PC-9 (cell line): ENCODE measurements around the gene LARP1B. TPM values are rescaled to one million over a fixed set of nuclear protein-coding genes. Genes with fewer than 3 reads are reported as not detected.
"Not testable (repeated sequence)": the region's sequence is repeated elsewhere in the genome, so short reads cannot be mapped to it uniquely, and the experiment has no call there.

ENCODE experiments used
- BruUV-seq: library from RNA; stranded (reverse); fragments of 400-500 nt; replicated peaks from 2 replicates; lab custom pipeline; 2021; lab: Mats Ljungman, UMichigan
- CTCF ChIA-PET: fragments of 300-600 bp; sonication (Branson Sonifier 250); formaldehyde crosslinking; loops from one replicate; lab custom pipeline; 2022; ENCODE audit warnings: antibody characterized with exemption; lab: Charles Lee
- POLR2A ChIA-PET: fragments of 300-600 bp; sonication (Branson Sonifier 250); formaldehyde crosslinking; loops from one replicate; lab custom pipeline; 2022; ENCODE audit warnings: antibody characterized with exemption; ENCODE audit not compliant: unreplicated experiment; lab: Charles Lee
- DNase-seq, 2 experiments: peaks; one replicate each; pipeline versions ENCODE4 v3.0.0 to v3.0.0-alpha.2; 2015 to 2022; ENCODE audit warnings: mixed read lengths in 1 of 2
- H2AFZ ChIP-seq: fragments of 200-600 bp; sonication (generic); 2 replicates; pipeline ENCODE4 v1.8.1; 2017; ENCODE audit warnings: antibody characterized with exemption
- H3F3A ChIP-seq: fragments of 200-600 bp; sonication (generic); 2 replicates; pipeline ENCODE4 v1.8.1; 2017; ENCODE audit warnings: antibody characterized with exemption, mild to moderate bottlenecking, low read depth; ENCODE audit not compliant: insufficient read depth
- H3K27ac ChIP-seq: fragments of 200-600 bp; sonication (generic); 2 replicates; pipeline ENCODE4 v1.6.1; 2016; ENCODE audit warnings: mixed run types
- H3K27me3 ChIP-seq: fragments of 200-600 bp; sonication (generic); 2 replicates; pipeline ENCODE4 v1.6.1; 2016; ENCODE audit warnings: low read depth, mixed run types; ENCODE audit not compliant: insufficient read depth
- H3K36me3 ChIP-seq: fragments of 200-600 bp; sonication (generic); 2 replicates; pipeline ENCODE4 v1.6.1; 2016; ENCODE audit warnings: low read depth, mixed run types
- H3K4me1 ChIP-seq: fragments of 200-600 bp; sonication (generic); replicated peaks from 2 replicates; pipeline ENCODE4 v1.6.1; 2016; ENCODE audit warnings: mixed run types; ENCODE audit not compliant: insufficient read depth
- H3K4me2 ChIP-seq: fragments of 200-600 bp; sonication (generic); 2 replicates; pipeline ENCODE4 v1.6.1; 2017; ENCODE audit warnings: mixed run types
- H3K4me3 ChIP-seq: fragments of 200-600 bp; sonication (generic); 2 replicates; pipeline ENCODE4 v1.6.1; 2016; ENCODE audit warnings: mixed run types
- H3K79me2 ChIP-seq: fragments of 200-600 bp; sonication (generic); 2 replicates; pipeline ENCODE4 v1.6.1; 2017; ENCODE audit warnings: low read depth, mixed run types
- H3K9me2 ChIP-seq: fragments of 200-600 bp; sonication (generic); 2 replicates; pipeline ENCODE4 v1.8.1; 2017; ENCODE audit warnings: mild to moderate bottlenecking; ENCODE audit not compliant: insufficient read depth
- H3K9me3 ChIP-seq: fragments of 200-600 bp; sonication (generic); 2 replicates; pipeline ENCODE4 v1.8.1; 2016; ENCODE audit warnings: low read depth; ENCODE audit not compliant: insufficient read depth
- H4K20me1 ChIP-seq: fragments of 200-600 bp; sonication (generic); 2 replicates; pipeline ENCODE4 v1.8.1; 2017; ENCODE audit not compliant: insufficient read depth
- EZH2 ChIP-seq: fragments of 200-600 bp; sonication (generic); IDR thresholded peaks from 2 replicates; pipeline ENCODE4 v1.8.0; 2017; ENCODE audit warnings: antibody characterized with exemption, low read depth
- intact Hi-C: fragments of 100-400 bp; cut with micrococcal nuclease; formaldehyde crosslinking; loops from one replicate; pipeline ENCODE4 v1.10.0; 2022; ENCODE audit not compliant: unreplicated experiment
- total RNA-seq: library from RNA; stranded (reverse); gene quantifications from 2 replicates; pipeline ENCODE4 v1.2.3, GENCODE V29; 2021
- TF ChIP-seq, protein P1 (sequence below): fragments of 200-600 bp; sonication (generic); conservative IDR thresholded peaks from 2 replicates; pipeline ENCODE4 v1.6.1; 2017; ENCODE audit warnings: mixed run types, antibody characterized with exemption, mild to moderate bottlenecking, moderate library complexity

The LARP1B gene
- total RNA-seq, 1 experiment from 2014 or later = 22.0 TPM

DNA sequence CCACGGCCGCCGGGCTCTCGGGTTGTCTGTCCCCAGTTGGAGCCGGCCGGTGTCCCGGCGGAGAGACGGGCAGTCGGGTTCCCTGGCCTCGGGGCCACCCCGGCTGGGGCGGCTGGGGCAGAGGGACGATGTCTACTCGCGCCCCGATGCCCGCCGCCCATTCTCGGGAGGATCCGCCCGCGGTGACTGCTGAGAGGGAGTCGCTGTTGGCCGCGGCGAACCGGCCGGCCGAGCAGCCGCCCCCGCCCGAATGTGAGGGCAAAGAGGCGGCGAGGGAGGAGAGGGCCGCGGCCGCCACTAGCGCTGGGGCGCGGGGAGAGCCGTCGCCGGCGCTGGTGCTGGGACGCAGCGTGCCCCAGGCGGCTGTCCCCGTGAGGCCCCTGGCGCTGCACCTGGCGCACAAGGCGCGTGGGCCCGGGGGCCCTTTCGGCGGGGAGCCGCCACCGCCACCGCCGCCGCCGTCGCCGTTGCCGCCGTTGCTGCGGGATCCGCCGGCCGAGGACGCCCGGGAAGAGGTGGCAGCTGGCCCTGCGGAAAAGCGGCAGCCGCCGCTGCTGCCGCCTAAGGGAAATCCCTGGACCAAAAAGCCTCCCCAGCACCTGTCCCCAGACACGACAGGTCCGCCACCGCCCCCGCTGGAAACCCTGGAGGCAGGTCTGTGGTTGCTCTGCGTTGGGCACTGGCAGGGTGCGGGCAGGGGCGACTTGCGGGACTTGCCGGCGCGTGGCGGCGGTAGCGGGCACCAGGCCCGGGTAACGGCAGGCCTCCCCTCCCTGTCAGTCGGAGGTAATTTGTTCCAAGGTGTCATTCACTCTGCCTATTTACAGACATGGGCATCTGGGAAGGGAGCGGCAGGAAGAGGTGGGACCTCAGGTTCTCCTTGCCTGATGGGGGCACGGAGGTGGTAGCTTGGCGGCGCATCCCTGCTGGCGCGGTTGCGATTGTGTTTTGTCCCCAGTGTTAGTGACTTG, 739 bp downstream of the LARP1B start:
- TF ChIP-seq EZH2 = no peak
- TF ChIP-seq, protein P1, sequence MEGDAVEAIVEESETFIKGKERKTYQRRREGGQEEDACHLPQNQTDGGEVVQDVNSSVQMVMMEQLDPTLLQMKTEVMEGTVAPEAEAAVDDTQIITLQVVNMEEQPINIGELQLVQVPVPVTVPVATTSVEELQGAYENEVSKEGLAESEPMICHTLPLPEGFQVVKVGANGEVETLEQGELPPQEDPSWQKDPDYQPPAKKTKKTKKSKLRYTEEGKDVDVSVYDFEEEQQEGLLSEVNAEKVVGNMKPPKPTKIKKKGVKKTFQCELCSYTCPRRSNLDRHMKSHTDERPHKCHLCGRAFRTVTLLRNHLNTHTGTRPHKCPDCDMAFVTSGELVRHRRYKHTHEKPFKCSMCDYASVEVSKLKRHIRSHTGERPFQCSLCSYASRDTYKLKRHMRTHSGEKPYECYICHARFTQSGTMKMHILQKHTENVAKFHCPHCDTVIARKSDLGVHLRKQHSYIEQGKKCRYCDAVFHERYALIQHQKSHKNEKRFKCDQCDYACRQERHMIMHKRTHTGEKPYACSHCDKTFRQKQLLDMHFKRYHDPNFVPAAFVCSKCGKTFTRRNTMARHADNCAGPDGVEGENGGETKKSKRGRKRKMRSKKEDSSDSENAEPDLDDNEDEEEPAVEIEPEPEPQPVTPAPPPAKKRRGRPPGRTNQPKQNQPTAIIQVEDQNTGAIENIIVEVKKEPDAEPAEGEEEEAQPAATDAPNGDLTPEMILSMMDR = no peak
- Histone ChIP-seq H3K36me3 (no peaks in the 10 kb centered on the region), H3K79me2 (peaks cover 26% of the 10 kb centered on the region), H3K9me3 (no peaks in the 10 kb centered on the region), H4K20me1 (no peaks in the 10 kb centered on the region), H3K9me2 (no peaks in the 10 kb centered on the region), H3K27me3 (no peaks in the 10 kb centered on the region), H3K4me2 (peak overlapping the region; percentile 76), H3K4me3 (peak overlapping the region; percentile 88), H3K4me1 (peaks cover 4% of the 10 kb centered on the region; the same call in 1 of the 2 replicates), H3K27ac (peak overlapping the region; percentile 93), H3F3A (no peaks in the 10 kb centered on the region), H2AFZ (peak overlapping the region; percentile 77)
- intact Hi-C loops = loop anchor here (1.0 to 10.0 kb wide), 8 partner anchors 97 to 753 kb away; partner anchors contain the start of genes ABHD18, HSPA4L, MFSD8 and PGRMC2
- DNase-seq = peak; percentile 52 to 56
- CTCF ChIA-PET = no interaction called here
- POLR2A ChIA-PET = interaction anchor here (0.5 to 1.1 kb wide), 5 partner anchors 54 to 132 kb away, joined by 3 to 12 read pairs (median 6); partner anchors contain the start of genes ABHD18 and MFSD8
- TSS peak; percentile 27 for BruUV-seq

DNA sequence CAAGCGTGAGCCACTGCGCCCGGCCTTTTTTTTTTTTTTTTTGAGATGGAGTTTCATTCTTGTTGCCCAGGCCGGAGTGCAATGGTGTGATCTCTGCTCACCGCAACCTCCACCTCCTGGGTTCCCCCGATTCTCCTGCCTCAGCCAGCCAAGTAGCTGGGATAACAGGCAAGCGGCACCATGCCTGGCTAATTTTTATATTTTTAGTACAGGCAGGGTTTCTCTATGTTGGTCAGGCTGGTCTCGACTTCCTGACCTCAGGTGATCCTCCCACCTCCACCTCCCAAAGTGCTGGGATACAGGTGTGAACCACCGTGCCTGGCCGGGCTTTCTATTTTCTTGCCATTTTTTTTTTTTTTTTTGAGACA, 5.3 kb downstream of the LARP1B start:
- intact Hi-C loops = loop anchor here (10.0 kb wide), 1 partner anchor 748 kb away; no protein-coding TSS in a partner anchor
- CTCF ChIA-PET, H3K36me3 ChIP-seq, H3K27me3 ChIP-seq, H3K4me2 ChIP-seq, H3K9me3 ChIP-seq, H4K20me1 ChIP-seq, H3K9me2 ChIP-seq, H3K4me1 ChIP-seq, H3F3A ChIP-seq, POLR2A ChIA-PET, H2AFZ ChIP-seq, H3K4me3 ChIP-seq, DNase-seq, BruUV-seq, H3K27ac ChIP-seq: not testable (repeated sequence)
- peaks cover 41% of the 10 kb centered on the region for H3K79me2 ChIP-seq

DNA sequence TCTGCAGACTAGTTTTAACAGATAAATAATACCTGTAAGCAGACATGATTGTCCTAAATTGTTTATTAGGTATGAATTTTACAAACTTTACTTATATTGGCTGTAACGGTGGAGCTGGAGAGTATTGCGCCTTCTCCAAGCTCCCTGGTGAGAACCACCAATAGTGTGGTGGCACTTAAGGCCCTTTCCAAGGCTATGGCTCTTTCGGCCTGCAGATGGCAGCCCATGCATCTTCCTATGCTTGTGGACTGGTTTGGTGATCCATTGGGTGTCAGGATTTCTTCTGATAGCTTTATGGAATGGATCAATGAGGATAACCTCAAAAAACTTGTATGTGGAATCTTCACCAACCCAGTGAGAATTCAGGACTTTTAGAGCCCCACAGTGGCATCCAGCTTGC, 7.8 kb downstream of the LARP1B start:
- peaks cover 28% of the 10 kb centered on the region for H3K79me2 ChIP-seq
- TF ChIP-seq, protein P1 = no peak
- no peaks in the 10 kb centered on the region for H3K36me3 ChIP-seq
- H3K9me2 ChIP-seq = no peaks in the 10 kb centered on the region
- H3F3A ChIP-seq = no peaks in the 10 kb centered on the region
- H3K4me1 ChIP-seq = no peaks in the 10 kb centered on the region
- H3K4me3 ChIP-seq = no peak overlapping the region
- BruUV-seq = no TSS peak
- H3K27me3 ChIP-seq = no peaks in the 10 kb centered on the region
- DNase-seq = no peak
- H3K27ac ChIP-seq = no peak overlapping the region
- ChIA-PET POLR2A (interaction anchor here (0.6 kb wide), 1 partner anchor 119 kb away, joined by 7 read pairs; no protein-coding TSS in a partner anchor), CTCF (no interaction called here)
- no peak overlapping the region for H3K4me2 ChIP-seq
- no peak overlapping the region for H2AFZ ChIP-seq
- H4K20me1 ChIP-seq = no peaks in the 10 kb centered on the region
- intact Hi-C loops = loop anchor here (10.0 kb wide), 1 partner anchor 746 kb away; no protein-coding TSS in a partner anchor
- H3K9me3 ChIP-seq = no peaks in the 10 kb centered on the region
